IPS-20b (cell line): ENCODE results near the gene CBX7.

ENCODE experiments used
- H3K27ac ChIP-seq: one replicate; pipeline ENCODE4 v1.5.1; 2013; ENCODE audit warnings: low read length
- H3K27me3 ChIP-seq: 2 replicates; pipeline ENCODE4 v1.6.1; 2013; ENCODE audit warnings: mild to moderate bottlenecking, low read length, inconsistent platforms; ENCODE audit not compliant: insufficient read depth
- H3K36me3 ChIP-seq: 2 replicates; pipeline ENCODE4 v1.6.1; 2013; ENCODE audit warnings: low read depth, mild to moderate bottlenecking, inconsistent platforms, low read length, moderate library complexity; ENCODE audit not compliant: insufficient read depth
- H3K4me1 ChIP-seq: 2 replicates; pipeline ENCODE4 v1.6.1; 2013; ENCODE audit warnings: mild to moderate bottlenecking, control low read depth, inconsistent platforms, low read length, moderate library complexity; ENCODE audit not compliant: insufficient read depth
- H3K4me3 ChIP-seq: 2 replicates; pipeline ENCODE4 v1.5.1; 2013; ENCODE audit warnings: mild to moderate bottlenecking, low read length, inconsistent platforms
- H3K9ac ChIP-seq: 2 replicates; pipeline ENCODE4 v1.6.1; 2013; ENCODE audit warnings: low read depth, mild to moderate bottlenecking, inconsistent platforms, low read length, moderate library complexity
- H3K9me3 ChIP-seq: 2 replicates; pipeline ENCODE4 v1.6.1; 2013; ENCODE audit warnings: mild to moderate bottlenecking, low read depth, low read length, inconsistent platforms; ENCODE audit not compliant: insufficient read depth

CBX7 gene

GRCh38 chr22:39151329-39151975 is 1.0 kb downstream of the CBX7 start:
- Histone ChIP-seq H3K36me3 (no peaks in the 10 kb centered on the region), H3K9me3 (no peaks in the 10 kb centered on the region), H3K9ac (no peak overlapping the region), H3K27me3 (peaks cover 34% of the 10 kb centered on the region), H3K4me3 (peak overlapping the region; percentile 64; the same call in 1 of the 2 replicates), H3K27ac (no peak overlapping the region), H3K4me1 (peaks cover 11% of the 10 kb centered on the region; the same call in 1 of the 2 replicates)

- H3K4me3 ChIP-seq = no peak overlapping the region
- H3K27ac ChIP-seq = no peak overlapping the region
- no peaks in the 10 kb centered on the region for H3K36me3 ChIP-seq
- H3K4me1 ChIP-seq = peaks cover 11% of the 10 kb centered on the region; the same call in 1 of the 2 replicates
- H3K9me3 ChIP-seq = no peaks in the 10 kb centered on the region
- peaks cover 31% of the 10 kb centered on the region for H3K27me3 ChIP-seq
- no peak overlapping the region for H3K9ac ChIP-seq
These were observed 1.6 kb downstream of the CBX7 start for GRCh38 chr22:39150848-39151215.

- Histone ChIP-seq H3K9ac (no peak overlapping the region), H3K9me3 (no peaks in the 10 kb centered on the region), H3K4me3 (no peak overlapping the region), H3K27me3 (peaks cover 24% of the 10 kb centered on the region), H3K36me3 (no peaks in the 10 kb centered on the region), H3K27ac (no peak overlapping the region), H3K4me1 (peaks cover 11% of the 10 kb centered on the region; the same call in 1 of the 2 replicates)
These were observed 2.3 kb downstream of the CBX7 start for GRCh38 chr22:39149915-39150847.

- H3K27ac ChIP-seq = no peak overlapping the region
- H3K9me3 ChIP-seq = no peaks in the 10 kb centered on the region
- H3K36me3 ChIP-seq = no peaks in the 10 kb centered on the region
- peak overlapping the region; percentile 58; the same call in 1 of the 2 replicates for H3K9ac ChIP-seq
- H3K27me3 ChIP-seq = peaks cover 22% of the 10 kb centered on the region
- H3K4me3 ChIP-seq = no peak overlapping the region; the same call in 1 of the 2 replicates
- H3K4me1 ChIP-seq = peaks cover 10% of the 10 kb centered on the region; the same call in 1 of the 2 replicates
These were observed 3.5 kb downstream of the CBX7 start for GRCh38 chr22:39148727-39149535.

GRCh38 chr22:39148026-39148726 is 4.3 kb downstream of the CBX7 start:
- peak overlapping the region; percentile 58; the same call in 1 of the 2 replicates for H3K9ac ChIP-seq
- H3K9me3 ChIP-seq = no peaks in the 10 kb centered on the region
- H3K4me3 ChIP-seq = no peak overlapping the region; the same call in 1 of the 2 replicates
- H3K4me1 ChIP-seq = peaks cover 5% of the 10 kb centered on the region; the same call in 1 of the 2 replicates
- H3K36me3 ChIP-seq = no peaks in the 10 kb centered on the region
- H3K27ac ChIP-seq = no peak overlapping the region
- peaks cover 21% of the 10 kb centered on the region for H3K27me3 ChIP-seq

GRCh38 chr22:39147335-39148025 is 5.0 kb downstream of the CBX7 start:
- Histone ChIP-seq H3K27me3 (peaks cover 17% of the 10 kb centered on the region; the same call in 1 of the 2 replicates), H3K4me3 (no peak overlapping the region), H3K9ac (peak overlapping the region; percentile 58; the same call in 1 of the 2 replicates), H3K4me1 (peaks cover 5% of the 10 kb centered on the region; the same call in 1 of the 2 replicates), H3K27ac (no peak overlapping the region), H3K36me3 (no peaks in the 10 kb centered on the region), H3K9me3 (no peaks in the 10 kb centered on the region)

- H3K9ac ChIP-seq = peak overlapping the region; percentile 70; the same call in 1 of the 2 replicates
- H3K9me3 ChIP-seq = no peaks in the 10 kb centered on the region
- no peaks in the 10 kb centered on the region for H3K36me3 ChIP-seq
- H3K4me1 ChIP-seq = peaks cover 5% of the 10 kb centered on the region; the same call in 1 of the 2 replicates
- H3K4me3 ChIP-seq = peak overlapping the region; percentile 68; the same call in 1 of the 2 replicates
- no peak overlapping the region for H3K27ac ChIP-seq
- peaks cover 17% of the 10 kb centered on the region; the same call in 1 of the 2 replicates for H3K27me3 ChIP-seq
These were observed 6.0 kb downstream of the CBX7 start for GRCh38 chr22:39146256-39147101.

GRCh38 chr22:39144101-39144767 is 8.2 kb downstream of the CBX7 start:
- Histone ChIP-seq H3K36me3 (no peaks in the 10 kb centered on the region), H3K9me3 (no peaks in the 10 kb centered on the region), H3K4me3 (peak overlapping the region; percentile 85; the same call in 1 of the 2 replicates), H3K27ac (no peak overlapping the region), H3K9ac (no peak overlapping the region; the same call in 1 of the 2 replicates), H3K27me3 (peaks cover 17% of the 10 kb centered on the region; the same call in 1 of the 2 replicates), H3K4me1 (peaks cover 5% of the 10 kb centered on the region; the same call in 1 of the 2 replicates)

GRCh38 chr22:39142088-39142680 is 10.3 kb downstream of the CBX7 start:
- no peaks in the 10 kb centered on the region for H3K36me3 ChIP-seq
- no peak overlapping the region for H3K27ac ChIP-seq
- H3K9me3 ChIP-seq = no peaks in the 10 kb centered on the region
- H3K4me1 ChIP-seq = no peaks in the 10 kb centered on the region
- H3K27me3 ChIP-seq = peaks cover 17% of the 10 kb centered on the region; the same call in 1 of the 2 replicates
- H3K4me3 ChIP-seq = no peak overlapping the region
- H3K9ac ChIP-seq = no peak overlapping the region
